NT2/D1 (cell line): Measurements from ENCODE around the gene NAALADL1.

Experiments
- YY1 ChIP-seq: IDR thresholded peaks from 2 replicates; pipeline ENCODE4 v1.6.1; 2011; ENCODE audit not compliant: insufficient read length, insufficient read depth
- ZNF274 ChIP-seq: IDR thresholded peaks from 2 replicates; pipeline ENCODE4 v1.6.1; 2011; ENCODE audit warnings: mild to moderate bottlenecking, low read depth, low read length

DNA sequence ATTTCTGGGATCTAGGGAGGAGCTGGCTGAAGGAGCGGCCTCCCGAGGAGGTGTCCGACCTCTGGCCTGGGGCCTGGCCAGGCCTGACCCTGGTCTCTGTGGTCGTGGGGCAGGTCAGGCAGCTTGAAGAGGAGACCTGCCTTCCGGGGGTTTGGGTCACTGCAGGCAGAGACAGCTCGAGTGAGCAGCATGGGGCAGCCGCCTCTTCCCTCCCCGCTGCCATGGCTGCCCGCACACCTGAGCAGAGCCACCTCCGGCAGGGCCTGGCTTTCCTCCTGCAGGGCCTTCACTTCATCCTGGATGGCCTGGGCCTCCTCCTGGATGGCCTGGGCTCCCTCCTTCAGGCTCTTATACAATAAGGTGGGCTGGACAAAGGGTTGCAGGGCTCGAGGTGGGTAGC, 8.0 kb upstream of the NAALADL1 start:
- TF ChIP-seq YY1, result no peak
- TF ChIP-seq ZNF274, result no peak
